ENCODE data around the gene PROSER3. TPM values are rescaled to one million over a fixed set of nuclear protein-coding genes. Genes with fewer than 3 reads are reported as not detected.

PROSER3 gene
- total RNA-seq, 1 donor from 2014 or later, result 51.1 TPM

DNA sequence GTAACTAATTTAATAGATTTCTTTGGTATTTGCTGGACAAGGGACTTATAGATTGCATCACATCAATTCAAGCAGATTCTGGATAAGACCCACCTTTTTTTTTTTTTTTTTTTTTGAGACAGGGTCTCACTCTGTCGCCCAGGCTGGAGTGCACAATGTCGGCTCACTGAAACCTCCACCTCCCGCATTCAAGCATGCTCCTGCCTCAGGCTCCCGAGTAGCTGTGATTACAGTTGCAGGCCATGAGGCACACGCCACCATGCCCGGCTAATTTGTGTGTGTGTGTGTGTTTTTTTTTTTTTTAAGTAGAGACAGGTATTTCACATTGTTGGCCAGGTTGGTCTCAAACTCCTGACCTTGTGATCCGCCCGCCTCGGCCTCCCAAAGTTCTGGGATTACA, 58.9 kb downstream of the PROSER3 start:
- no peak for DNase-seq (ENCODE audit: low spot score)

DNA sequence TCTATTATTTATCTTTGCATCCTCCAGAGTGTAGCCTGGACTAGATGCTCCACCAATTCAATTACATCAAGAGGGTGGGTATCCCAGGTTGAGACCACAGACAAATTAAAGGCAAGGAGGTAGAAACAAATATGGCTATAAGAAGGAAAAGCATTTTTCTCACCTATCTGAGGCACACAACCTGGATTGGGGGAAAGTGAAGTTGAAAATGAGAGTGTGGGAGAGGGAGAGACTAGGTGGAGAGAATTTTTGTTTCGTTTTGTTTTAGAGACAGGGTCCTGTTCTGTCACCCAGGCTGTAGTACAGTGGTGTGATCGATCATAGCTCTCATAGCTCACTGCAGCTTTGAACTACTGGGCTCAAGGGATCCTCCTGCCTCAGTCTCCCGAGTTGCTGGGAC, 60.5 kb downstream of the PROSER3 start:
- DNase-seq (ENCODE audit: low spot score), result no peak

Other genes with a start within 250 kb of the PROSER3 start
- gene DMKN, start 244.5 kb upstream of the PROSER3 start, total RNA-seq, result 131 TPM
- not detected for gene SBSN, start 229.9 kb upstream of the PROSER3 start, total RNA-seq
- not detected for gene GAPDHS, start 224.7 kb upstream of the PROSER3 start, total RNA-seq
- 113 TPM for gene TMEM147, start 212.6 kb upstream of the PROSER3 start, total RNA-seq
- gene ATP4A, start 194.5 kb upstream of the PROSER3 start, total RNA-seq, result not detected
- gene PMIS2, start 172.0 kb upstream of the PROSER3 start, total RNA-seq, result not detected
- gene HAUS5, start 145.4 kb upstream of the PROSER3 start, total RNA-seq, result 19.2 TPM
- 66.6 TPM for gene RBM42, start 129.1 kb upstream of the PROSER3 start, total RNA-seq
- gene ETV2, start 116.4 kb upstream of the PROSER3 start, total RNA-seq, result 1.1 TPM
- gene COX6B1, start 109.9 kb upstream of the PROSER3 start, total RNA-seq, result 473 TPM
- gene UPK1A, start 91.7 kb upstream of the PROSER3 start, total RNA-seq, result 631 TPM
- not detected for gene ZBTB32, start 53.6 kb upstream of the PROSER3 start, total RNA-seq
- 43.7 TPM for gene KMT2B, start 40.2 kb upstream of the PROSER3 start, total RNA-seq
- gene IGFLR1, start 15.7 kb upstream of the PROSER3 start, total RNA-seq, result 14.7 TPM
- gene U2AF1L4, start 12.8 kb upstream of the PROSER3 start, total RNA-seq, result 32.9 TPM
- gene PSENEN, start 12.5 kb upstream of the PROSER3 start, total RNA-seq, result 81.1 TPM
- gene LIN37, start 9.6 kb upstream of the PROSER3 start, total RNA-seq, result 7.2 TPM
- gene HSPB6, start 1.1 kb upstream of the PROSER3 start, total RNA-seq, result 80.9 TPM
- gene ARHGAP33, start 17.4 kb downstream of the PROSER3 start, total RNA-seq, result 17.8 TPM
- gene PRODH2, start 54.7 kb downstream of the PROSER3 start, total RNA-seq, result not detected
- not detected for gene NPHS1, start 94.3 kb downstream of the PROSER3 start, total RNA-seq
- gene KIRREL2, start 98.7 kb downstream of the PROSER3 start, total RNA-seq, result not detected
- gene APLP1, start 110.4 kb downstream of the PROSER3 start, total RNA-seq, result 6.2 TPM
- gene NFKBID, start 142.4 kb downstream of the PROSER3 start, total RNA-seq, result 14.1 TPM
- 6.8 TPM for gene HCST, start 144.4 kb downstream of the PROSER3 start, total RNA-seq
- gene TYROBP, start 150.1 kb downstream of the PROSER3 start, total RNA-seq, result 18.7 TPM
- gene LRFN3, start 178.2 kb downstream of the PROSER3 start, total RNA-seq, result 9.6 TPM
- gene SDHAF1, start 237.0 kb downstream of the PROSER3 start, total RNA-seq, result 13.8 TPM